Progenitor cell of endocrine pancreas (in vitro differentiated cells): ENCODE data around the gene FAM185A. TPM values are rescaled to one million over a fixed set of nuclear protein-coding genes. Genes with fewer than 3 reads are reported as not detected.
"Not testable (repeated sequence)": the region's sequence is repeated elsewhere in the genome, so short reads cannot be mapped to it uniquely, and the experiment has no call there.

Experiments used
- DNase-seq: peaks from one replicate; pipeline ENCODE4 v3.0.0; 2021; ENCODE audit warnings: low spot score; ENCODE audit not compliant: unreplicated experiment
- H3K27ac Mint-ChIP-seq: 2 replicates; pipeline ENCODE4 v1.8.0; 2021; ENCODE audit warnings: mild to moderate bottlenecking, moderate library complexity, mixed read lengths
- H3K27me3 Mint-ChIP-seq: 2 replicates; pipeline ENCODE4 v1.8.0; 2021; ENCODE audit warnings: mixed read lengths
- H3K36me3 Mint-ChIP-seq: 2 replicates; pipeline ENCODE4 v1.8.0; 2022; ENCODE audit warnings: mixed read lengths; ENCODE audit not compliant: insufficient read depth
- H3K4me1 Mint-ChIP-seq: 2 replicates; pipeline ENCODE4 v1.8.0; 2021; ENCODE audit warnings: low read depth, mixed read lengths
- H3K4me3 Mint-ChIP-seq: 2 replicates; pipeline ENCODE4 v1.8.0; 2021; ENCODE audit warnings: low read depth, mild to moderate bottlenecking, moderate library complexity, mixed read lengths
- H3K9me3 Mint-ChIP-seq: 2 replicates; pipeline ENCODE4 v1.8.0; 2021; ENCODE audit warnings: low read depth, mixed read lengths
- long read RNA-seq: library from polyadenylated mRNA; unstranded; transcript quantifications from one replicate; pipeline ENCODE4 v2.0.0, GENCODE V29; 2020
- total RNA-seq: library from RNA; stranded (reverse); gene quantifications from 2 replicates; pipeline ENCODE4 v1.2.1, GENCODE V29; 2021

Gene FAM185A
- total RNA-seq = 13.9 and 19.4 TPM in 2 replicates
- long read RNA-seq, transcript FAM185A-204 (8 exons, 1,958 nt) = major isoform, 12 of 62 reads
- long read RNA-seq, transcript FAM185A-202 (8 exons, 1,179 nt) = minor isoform, 9 of 62 reads
- long read RNA-seq, partial matches to known transcripts = 10 of 62 reads
- long read RNA-seq, other reads (novel, unspliced or antisense) = 29 of 62 reads

- H3K27me3 Mint-ChIP-seq, H3K36me3 Mint-ChIP-seq, H3K9me3 Mint-ChIP-seq: not testable (repeated sequence)
- peak; percentile 91 for DNase-seq
- Mint-ChIP-seq H3K27ac (peak within 1 kb of the TSS; percentile 81), H3K4me3 (peak within 1 kb of the TSS; percentile 89), H3K4me1 (peaks cover 14% of the 10 kb centered on the region)
Observed at GRCh38 chr7:102748605-102749444, at the start of gene FAM185A. FAM185A (plus strand) TSS chr7:102748999; CDS start chr7:102749208, 209 bp downstream.

DNA sequence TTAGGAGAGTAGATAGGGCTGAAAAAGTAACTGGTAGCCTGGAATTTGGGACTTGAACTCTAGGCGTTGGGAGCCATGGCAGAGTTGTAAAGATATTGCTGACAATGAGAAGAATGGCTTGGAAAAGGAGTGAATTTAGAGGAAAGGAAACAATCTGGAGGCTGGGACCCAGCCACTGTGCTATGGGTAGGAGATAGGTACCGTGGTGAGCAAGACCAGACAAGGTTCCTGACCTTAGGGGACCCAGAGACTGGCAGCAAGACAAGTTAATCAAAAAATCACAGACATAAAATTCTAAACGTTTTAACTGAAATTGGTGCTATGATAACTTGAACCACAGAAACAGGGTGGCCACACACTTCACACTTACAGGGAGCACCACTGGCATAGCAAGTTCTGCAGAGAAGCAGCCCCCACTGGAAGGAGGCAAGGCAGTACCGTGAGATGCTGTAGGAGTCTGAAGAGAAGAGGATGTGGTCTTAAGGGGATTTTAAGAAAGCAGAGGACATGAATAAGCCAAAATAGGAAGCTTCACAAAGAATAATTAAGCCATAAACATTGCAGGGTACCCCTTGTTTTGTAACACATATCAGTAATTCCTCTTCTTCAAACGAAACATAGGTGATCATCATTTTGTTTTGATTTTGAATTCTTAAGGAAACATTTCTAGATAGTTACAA lies 35.6 kb upstream of the FAM185A start:
- not testable (repeated sequence) for H3K4me1 Mint-ChIP-seq, H3K4me3 Mint-ChIP-seq, DNase-seq, H3K27me3 Mint-ChIP-seq, H3K27ac Mint-ChIP-seq, H3K36me3 Mint-ChIP-seq, H3K9me3 Mint-ChIP-seq

- not testable (repeated sequence) for H3K4me1 Mint-ChIP-seq
- peaks cover 11% of the 10 kb centered on the region for H3K27me3 Mint-ChIP-seq
Observed at GRCh38 chr7:102713691-102714080, 35.1 kb upstream of the FAM185A start.

DNA sequence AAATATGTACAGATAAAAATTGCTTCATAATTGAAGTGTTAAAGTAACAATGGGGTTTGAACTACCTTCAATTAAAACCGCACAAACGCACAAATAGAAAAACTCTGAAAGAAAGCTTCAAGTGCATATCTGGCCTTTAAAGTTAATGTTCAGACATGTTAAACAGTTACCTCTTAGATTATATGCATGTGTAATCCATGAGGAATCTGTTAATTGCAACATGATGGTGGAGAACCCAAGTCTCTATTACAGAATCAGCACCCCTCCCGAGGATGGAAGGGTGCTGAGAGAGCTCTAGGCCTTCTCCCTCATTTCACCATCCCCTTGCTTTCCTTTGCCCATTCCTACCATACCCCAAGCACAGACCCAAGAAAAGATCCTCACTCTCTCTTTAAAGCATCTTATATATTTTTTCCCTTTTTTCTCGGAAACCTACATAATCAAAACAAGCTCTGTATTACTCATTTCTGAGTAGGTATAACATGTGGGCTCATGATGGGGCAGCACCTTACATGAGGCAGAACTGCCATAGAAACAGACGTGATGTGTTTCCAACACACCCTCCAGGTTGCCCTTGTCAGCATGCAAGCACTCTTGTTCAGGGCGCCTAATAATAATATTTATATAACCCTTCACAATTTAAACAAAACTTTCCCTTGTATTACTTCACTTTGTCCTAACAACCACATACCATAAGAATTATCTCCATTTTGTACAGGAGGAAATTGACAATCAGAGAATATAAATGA lies 33.9 kb upstream of the FAM185A start:
- not testable (repeated sequence) for H3K9me3 Mint-ChIP-seq, DNase-seq, H3K4me1 Mint-ChIP-seq, H3K27ac Mint-ChIP-seq, H3K36me3 Mint-ChIP-seq, H3K4me3 Mint-ChIP-seq
- H3K27me3 Mint-ChIP-seq = peaks cover 11% of the 10 kb centered on the region

More at GRCh38 chr7:102713691-102714080, 35.1 kb upstream of the FAM185A start:
- H3K36me3 Mint-ChIP-seq, H3K9me3 Mint-ChIP-seq, DNase-seq, H3K4me3 Mint-ChIP-seq, H3K27ac Mint-ChIP-seq: not testable (repeated sequence)

DNA sequence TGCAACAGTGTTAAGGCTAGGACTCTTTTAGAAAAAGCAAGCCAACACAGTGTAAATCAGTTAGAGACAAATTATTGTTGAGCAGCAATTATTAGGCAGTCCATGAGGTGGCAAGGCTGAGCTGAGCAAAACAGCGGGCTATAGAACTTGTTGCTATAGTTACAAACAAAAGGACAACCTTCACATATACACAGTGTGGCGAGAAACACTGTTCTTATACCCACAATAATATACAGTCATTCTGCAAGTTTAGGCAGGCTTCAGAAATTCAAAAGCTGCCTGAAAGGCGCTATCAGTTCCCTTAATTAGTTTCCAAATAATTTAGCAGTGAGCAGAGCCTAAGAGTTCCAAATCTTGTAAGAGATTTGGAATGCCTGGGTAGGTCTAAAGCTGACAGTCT lies 33.1 kb upstream of the FAM185A start:
- not testable (repeated sequence) for H3K9me3 Mint-ChIP-seq, DNase-seq, H3K36me3 Mint-ChIP-seq, H3K4me3 Mint-ChIP-seq, H3K27ac Mint-ChIP-seq, H3K4me1 Mint-ChIP-seq
- peaks cover 11% of the 10 kb centered on the region for H3K27me3 Mint-ChIP-seq

GRCh38 chr7:102718491-102718890 lies 30.3 kb upstream of the FAM185A start:
- H3K36me3 Mint-ChIP-seq, H3K27ac Mint-ChIP-seq, H3K27me3 Mint-ChIP-seq, H3K4me1 Mint-ChIP-seq, H3K4me3 Mint-ChIP-seq, DNase-seq, H3K9me3 Mint-ChIP-seq: not testable (repeated sequence)

DNA sequence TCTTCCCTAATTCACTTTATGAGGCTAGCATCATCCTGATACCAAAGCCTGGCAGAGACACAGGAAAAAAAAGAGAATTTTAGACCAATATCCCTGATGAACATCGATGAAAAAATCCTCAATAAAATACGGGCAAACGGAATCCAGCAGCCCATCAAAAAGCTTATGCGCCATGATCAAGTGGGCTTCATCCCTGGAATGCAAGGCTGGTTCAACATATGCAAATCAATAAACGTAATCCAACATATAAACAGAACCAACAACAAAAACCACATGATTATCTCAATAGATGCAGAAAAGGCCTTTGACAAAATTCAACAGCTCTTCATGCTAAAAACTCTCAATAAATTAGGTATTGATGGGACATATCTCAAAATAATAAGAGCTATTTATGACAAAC lies 22.6 kb upstream of the FAM185A start:
- H3K4me1 Mint-ChIP-seq, H3K36me3 Mint-ChIP-seq, H3K4me3 Mint-ChIP-seq, H3K27ac Mint-ChIP-seq, DNase-seq, H3K27me3 Mint-ChIP-seq: not testable (repeated sequence)
- H3K9me3 Mint-ChIP-seq = peaks cover 18% of the 10 kb centered on the region

GRCh38 chr7:102729670-102730069 lies 19.1 kb upstream of the FAM185A start:
- H3K27ac Mint-ChIP-seq, H3K9me3 Mint-ChIP-seq, DNase-seq, H3K4me3 Mint-ChIP-seq, H3K36me3 Mint-ChIP-seq, H3K4me1 Mint-ChIP-seq, H3K27me3 Mint-ChIP-seq: not testable (repeated sequence)

DNA sequence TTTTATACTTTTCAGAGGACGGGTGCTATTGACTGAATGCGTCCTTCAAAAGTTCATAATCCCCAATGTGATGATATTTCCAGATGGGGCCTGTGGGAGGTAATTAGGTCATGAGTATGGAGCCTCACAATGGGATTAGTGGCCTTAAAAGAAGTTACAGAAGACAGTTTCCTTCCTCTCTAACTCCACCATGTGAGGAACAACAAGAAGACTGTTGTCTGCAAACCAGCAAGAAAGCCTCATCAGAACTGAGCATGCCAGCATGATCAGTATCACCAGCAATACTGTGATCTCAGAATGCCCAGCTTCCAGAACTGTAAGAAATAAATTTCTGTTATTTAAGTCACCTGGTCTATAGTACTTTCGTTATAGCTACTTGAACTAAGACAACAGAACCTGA lies 18.4 kb upstream of the FAM185A start:
- H3K4me1 Mint-ChIP-seq = not testable (repeated sequence)

DNA sequence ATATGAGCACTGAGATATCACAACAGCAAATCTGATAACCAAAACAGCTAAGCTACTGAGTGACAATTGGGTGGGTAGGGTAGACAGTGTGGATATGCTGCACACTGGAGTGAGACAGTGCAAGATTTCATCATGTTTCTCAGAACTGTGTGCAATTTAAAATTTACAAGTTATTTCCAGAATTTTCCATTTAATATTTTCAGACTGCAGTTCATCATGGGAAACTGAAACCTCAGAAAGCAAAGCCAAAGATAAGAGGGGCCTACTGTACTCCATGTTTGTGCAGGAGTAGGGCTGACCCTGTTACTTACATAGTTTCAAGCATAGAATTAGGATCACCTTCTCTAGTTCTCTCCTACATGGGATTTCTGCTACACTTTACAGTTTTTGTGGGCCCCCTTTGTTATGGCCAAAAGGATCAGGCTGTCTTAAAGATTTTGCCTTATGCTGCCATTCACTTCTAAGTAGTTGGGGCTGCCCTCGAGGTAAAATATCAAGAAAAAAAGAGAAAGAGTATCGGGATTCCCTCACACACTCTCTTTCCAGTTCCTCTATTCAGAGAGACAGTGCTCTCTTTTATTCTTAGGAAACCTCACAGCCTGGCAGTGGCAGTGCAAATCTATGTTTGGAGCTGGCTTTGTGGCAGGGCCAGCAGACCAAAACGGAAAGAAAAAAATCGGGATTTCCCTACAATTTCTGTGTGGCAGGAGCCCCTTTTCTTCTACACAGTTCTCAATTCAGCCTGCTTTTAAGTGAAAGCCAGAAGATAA lies 6.6 kb upstream of the FAM185A start:
- not testable (repeated sequence) for H3K4me3 Mint-ChIP-seq, H3K36me3 Mint-ChIP-seq, H3K27ac Mint-ChIP-seq, H3K4me1 Mint-ChIP-seq, DNase-seq, H3K27me3 Mint-ChIP-seq, H3K9me3 Mint-ChIP-seq

More for the DNA sequence above, 18.4 kb upstream of the FAM185A start:
- H3K9me3 Mint-ChIP-seq, H3K36me3 Mint-ChIP-seq, H3K27me3 Mint-ChIP-seq, H3K4me3 Mint-ChIP-seq, H3K27ac Mint-ChIP-seq, DNase-seq: not testable (repeated sequence)

DNA sequence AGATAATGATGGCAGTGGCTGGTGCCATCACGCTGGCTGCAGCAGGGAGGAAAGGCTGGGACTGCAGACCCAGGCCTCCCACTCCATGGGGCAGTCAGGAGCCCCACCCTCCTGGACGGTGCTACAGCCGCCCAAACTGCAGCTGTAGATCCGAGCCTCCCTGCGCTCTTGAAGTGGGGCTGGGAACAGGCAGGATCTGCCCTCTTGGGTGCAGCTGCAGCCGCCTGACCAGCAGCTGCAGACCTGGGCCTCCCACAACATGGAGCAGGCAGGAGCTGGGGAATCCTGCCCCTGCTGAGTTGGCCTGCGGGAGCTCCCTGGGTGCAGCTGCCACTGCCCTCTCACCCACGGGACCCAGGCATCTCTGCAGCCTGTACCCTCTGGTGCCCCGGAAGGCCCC lies 4.9 kb upstream of the FAM185A start:
- DNase-seq, H3K27ac Mint-ChIP-seq, H3K27me3 Mint-ChIP-seq, H3K9me3 Mint-ChIP-seq, H3K4me3 Mint-ChIP-seq, H3K36me3 Mint-ChIP-seq, H3K4me1 Mint-ChIP-seq: not testable (repeated sequence)
